ENCODE measurements around the gene CD274.

DNA sequence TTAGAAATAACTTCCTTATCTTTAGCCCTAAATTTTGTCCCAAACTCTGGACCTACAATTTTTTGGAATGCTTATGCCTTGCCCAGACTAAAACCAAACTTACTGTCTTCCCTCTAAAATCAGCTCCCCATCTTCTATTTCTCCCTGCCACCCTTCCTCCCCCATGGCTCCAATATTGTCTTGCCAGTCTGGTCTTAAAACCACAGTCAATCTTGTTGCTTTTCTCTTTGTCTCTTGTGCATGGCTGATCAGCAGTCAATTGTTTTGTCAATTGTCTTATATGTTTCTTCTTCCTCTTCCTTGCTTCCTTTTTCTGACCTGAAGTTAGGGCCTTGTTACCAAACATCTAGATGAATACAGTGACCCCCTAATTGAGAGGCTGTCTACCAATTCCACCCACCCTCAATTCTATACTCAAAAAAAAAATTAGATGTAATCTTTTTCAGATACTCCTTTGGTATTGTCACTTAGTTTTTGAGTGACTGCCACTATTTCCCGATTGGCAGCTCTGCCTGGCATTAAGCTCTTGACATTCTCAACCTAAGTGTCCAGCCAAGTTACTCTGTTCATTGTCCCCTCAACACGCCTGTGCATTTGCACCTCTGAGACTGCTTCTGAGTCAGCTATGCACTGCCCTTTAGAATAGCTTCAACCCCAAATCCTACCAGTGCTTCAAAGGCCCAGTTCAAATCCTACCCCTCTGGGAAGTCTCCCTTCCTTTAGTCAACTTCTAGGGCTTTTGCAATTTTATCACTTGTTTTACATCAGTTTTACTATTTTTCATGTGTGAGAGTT, 62.5 kb downstream of the CD274 start:
- TF ChIP-seq, protein P1, sequence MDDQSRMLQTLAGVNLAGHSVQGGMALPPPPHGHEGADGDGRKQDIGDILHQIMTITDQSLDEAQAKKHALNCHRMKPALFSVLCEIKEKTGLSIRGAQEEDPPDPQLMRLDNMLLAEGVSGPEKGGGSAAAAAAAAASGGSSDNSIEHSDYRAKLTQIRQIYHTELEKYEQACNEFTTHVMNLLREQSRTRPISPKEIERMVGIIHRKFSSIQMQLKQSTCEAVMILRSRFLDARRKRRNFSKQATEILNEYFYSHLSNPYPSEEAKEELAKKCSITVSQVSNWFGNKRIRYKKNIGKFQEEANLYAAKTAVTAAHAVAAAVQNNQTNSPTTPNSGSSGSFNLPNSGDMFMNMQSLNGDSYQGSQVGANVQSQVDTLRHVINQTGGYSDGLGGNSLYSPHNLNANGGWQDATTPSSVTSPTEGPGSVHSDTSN (IDR thresholded peaks at IDR 0.05; ENCODE audit: insufficient replicate concordance, low read depth, low read length), result no peak
- TF ChIP-seq POLR2A (IDR thresholded peaks at IDR 0.05; ENCODE audit: low read depth, low read length) (no peak), CREM (IDR thresholded peaks at IDR 0.05; ENCODE audit: low read depth) (no peak), FOS (IDR thresholded peaks at IDR 0.05; ENCODE audit: borderline replicate concordance, extremely low read depth, insufficient read length) (no peak)
- TF ChIP-seq, protein P2, sequence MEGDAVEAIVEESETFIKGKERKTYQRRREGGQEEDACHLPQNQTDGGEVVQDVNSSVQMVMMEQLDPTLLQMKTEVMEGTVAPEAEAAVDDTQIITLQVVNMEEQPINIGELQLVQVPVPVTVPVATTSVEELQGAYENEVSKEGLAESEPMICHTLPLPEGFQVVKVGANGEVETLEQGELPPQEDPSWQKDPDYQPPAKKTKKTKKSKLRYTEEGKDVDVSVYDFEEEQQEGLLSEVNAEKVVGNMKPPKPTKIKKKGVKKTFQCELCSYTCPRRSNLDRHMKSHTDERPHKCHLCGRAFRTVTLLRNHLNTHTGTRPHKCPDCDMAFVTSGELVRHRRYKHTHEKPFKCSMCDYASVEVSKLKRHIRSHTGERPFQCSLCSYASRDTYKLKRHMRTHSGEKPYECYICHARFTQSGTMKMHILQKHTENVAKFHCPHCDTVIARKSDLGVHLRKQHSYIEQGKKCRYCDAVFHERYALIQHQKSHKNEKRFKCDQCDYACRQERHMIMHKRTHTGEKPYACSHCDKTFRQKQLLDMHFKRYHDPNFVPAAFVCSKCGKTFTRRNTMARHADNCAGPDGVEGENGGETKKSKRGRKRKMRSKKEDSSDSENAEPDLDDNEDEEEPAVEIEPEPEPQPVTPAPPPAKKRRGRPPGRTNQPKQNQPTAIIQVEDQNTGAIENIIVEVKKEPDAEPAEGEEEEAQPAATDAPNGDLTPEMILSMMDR (IDR thresholded peaks at IDR 0.05 in 2 of 3, conservative IDR thresholded peaks at IDR 0.05 in 1 of 3; ENCODE audit: control insufficient read depth in 2 of 3, extremely low read depth in 1 of 3, insufficient read depth in 1 of 3, low read depth in 3 of 3, low read length in 3 of 3), result no peak

All from GM12878 (cell line).